ENCODE data around the gene COX6A2. TPM values are rescaled to one million over a fixed set of nuclear protein-coding genes. Genes with fewer than 3 reads are reported as not detected.

Gene COX6A2
- total and polyA plus RNA-seq, 2 donors (not counting 3 experiments of a cell fraction or from before 2014, with no cell fraction given), result not detected

DNA sequence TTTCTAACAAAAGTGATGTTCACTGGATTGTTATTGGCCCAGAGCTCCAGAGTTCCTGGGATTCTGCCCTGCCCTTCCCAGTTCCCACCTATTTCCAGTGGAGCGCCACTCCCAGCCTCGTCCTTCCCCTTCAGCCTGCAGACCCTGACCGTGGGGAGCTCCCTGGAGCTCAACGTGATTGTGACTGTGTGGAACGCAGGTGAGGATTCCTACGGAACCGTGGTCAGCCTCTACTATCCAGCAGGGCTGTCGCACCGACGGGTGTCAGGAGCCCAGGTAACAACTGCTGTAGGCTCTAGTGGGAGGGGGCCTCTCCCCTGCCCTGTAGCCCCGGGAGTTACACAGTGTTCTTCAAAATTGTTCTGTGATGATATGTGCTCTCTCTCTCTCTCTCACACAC is 11.8 kb downstream of the COX6A2 start:
- Histone ChIP-seq H3K79me2 (ENCODE audit: control insufficient read depth, insufficient read depth, low read length) (no peaks in the 10 kb centered on the region), H3K36me3 (ENCODE audit: control insufficient read depth in 2 of 2, extremely low read depth in 1 of 2, insufficient read depth in 2 of 2, low read length in 2 of 2) (no peaks in the 10 kb centered on the region), H3K9me3 (replicated peaks; ENCODE audit: control insufficient read depth, insufficient read depth, low read length) (no peaks in the 10 kb centered on the region), H3K9me1 (replicated peaks; ENCODE audit: control insufficient read depth, extremely low read depth, insufficient read depth, low read length) (no peaks in the 10 kb centered on the region), H3K9ac (replicated peaks; ENCODE audit: extremely low read depth, insufficient read depth, low read length) (no peak overlapping the region), H3K4me2 (ENCODE audit: insufficient read depth, low read length) (no peak overlapping the region), H2AFZ (ENCODE audit: low read depth, low read length) (no peak overlapping the region), H3K27me3 (ENCODE audit: control insufficient read depth in 2 of 2, insufficient read depth in 2 of 2, low read length in 2 of 2) (no peaks in the 10 kb centered on the region), H4K20me1 (replicated peaks; ENCODE audit: control insufficient read depth, extremely low read depth, insufficient read depth, low read length) (no peaks in the 10 kb centered on the region), H3K4me3 (replicated peaks in 1 of 3; ENCODE audit: insufficient read depth in 1 of 3, low read depth in 1 of 3, low read length in 3 of 3) (no peak overlapping the region), H3K27ac (ENCODE audit: insufficient read depth, low read depth, low read length) (no peak overlapping the region), H3K4me1 (ENCODE audit: control insufficient read depth, extremely low read depth, insufficient read depth, low read length) (no peaks in the 10 kb centered on the region)
- ChIA-PET CTCF (no interaction called here), POLR2A (no interaction called here)
- DNase-seq (ENCODE audit: low read depth, low spot score) (no peak), FAIRE-seq (no peak)
- dilution Hi-C loops (cut with MboI; ENCODE audit: extremely low pct_ligation_motif_present, low sequenced_read_pairs), result no loop called here
- intact Hi-C loops (cut with micrococcal nuclease), result no loop called here
- no TSS peak for BruUV-seq (replicated peaks)
- TF ChIP-seq, protein P1, sequence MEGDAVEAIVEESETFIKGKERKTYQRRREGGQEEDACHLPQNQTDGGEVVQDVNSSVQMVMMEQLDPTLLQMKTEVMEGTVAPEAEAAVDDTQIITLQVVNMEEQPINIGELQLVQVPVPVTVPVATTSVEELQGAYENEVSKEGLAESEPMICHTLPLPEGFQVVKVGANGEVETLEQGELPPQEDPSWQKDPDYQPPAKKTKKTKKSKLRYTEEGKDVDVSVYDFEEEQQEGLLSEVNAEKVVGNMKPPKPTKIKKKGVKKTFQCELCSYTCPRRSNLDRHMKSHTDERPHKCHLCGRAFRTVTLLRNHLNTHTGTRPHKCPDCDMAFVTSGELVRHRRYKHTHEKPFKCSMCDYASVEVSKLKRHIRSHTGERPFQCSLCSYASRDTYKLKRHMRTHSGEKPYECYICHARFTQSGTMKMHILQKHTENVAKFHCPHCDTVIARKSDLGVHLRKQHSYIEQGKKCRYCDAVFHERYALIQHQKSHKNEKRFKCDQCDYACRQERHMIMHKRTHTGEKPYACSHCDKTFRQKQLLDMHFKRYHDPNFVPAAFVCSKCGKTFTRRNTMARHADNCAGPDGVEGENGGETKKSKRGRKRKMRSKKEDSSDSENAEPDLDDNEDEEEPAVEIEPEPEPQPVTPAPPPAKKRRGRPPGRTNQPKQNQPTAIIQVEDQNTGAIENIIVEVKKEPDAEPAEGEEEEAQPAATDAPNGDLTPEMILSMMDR (IDR thresholded peaks at IDR 0.05; ENCODE audit: extremely low read depth in 1 of 2, insufficient read depth in 1 of 2, low read depth in 1 of 2, low read length in 2 of 2), result no peak
- TF ChIP-seq GATA2 (IDR thresholded peaks at IDR 0.05; ENCODE audit: insufficient read depth, insufficient read length, low read depth, low read length) (no peak), POLR2A (IDR thresholded peaks at IDR 0.05; ENCODE audit: low read depth, low read length) (no peak)

GRCh38 chr16:31414706-31415105 is 13.5 kb downstream of the COX6A2 start:
- H3K27me3 ChIP-seq (ENCODE audit: control insufficient read depth in 2 of 2, insufficient read depth in 2 of 2, low read length in 2 of 2), result no peaks in the 10 kb centered on the region
- no peaks in the 10 kb centered on the region for H3K4me1 ChIP-seq (ENCODE audit: control insufficient read depth, extremely low read depth, insufficient read depth, low read length)
- H3K4me2 ChIP-seq (ENCODE audit: insufficient read depth, low read length), result no peak overlapping the region
- intact Hi-C loops (cut with micrococcal nuclease) (no loop called here), dilution Hi-C loops (cut with MboI; ENCODE audit: extremely low pct_ligation_motif_present, low sequenced_read_pairs) (no loop called here)
- H3K4me3 ChIP-seq (replicated peaks in 1 of 3; ENCODE audit: insufficient read depth in 1 of 3, low read depth in 1 of 3, low read length in 3 of 3), result no peak overlapping the region
- H3K9me1 ChIP-seq (replicated peaks; ENCODE audit: control insufficient read depth, extremely low read depth, insufficient read depth, low read length), result no peaks in the 10 kb centered on the region
- CTCF ChIA-PET, result no interaction called here
- no TSS peak for BruUV-seq (replicated peaks)
- TF ChIP-seq POLR2A (IDR thresholded peaks at IDR 0.05; ENCODE audit: low read depth, low read length) (no peak), MYC (IDR thresholded peaks at IDR 0.05; ENCODE audit: low read depth, low read length) (no peak), EZH2 (IDR thresholded peaks at IDR 0.05; ENCODE audit: borderline replicate concordance, low read depth, low read length, severe bottlenecking) (no peak), POLR2AphosphoS5 (IDR thresholded peaks at IDR 0.05; ENCODE audit: insufficient read depth, low read depth, low read length) (no peak), JUN (IDR thresholded peaks at IDR 0.05; ENCODE audit: borderline replicate concordance, insufficient read depth, insufficient read length, low read depth) (no peak), FOS (IDR thresholded peaks at IDR 0.05; ENCODE audit: borderline replicate concordance, insufficient read depth, low read length) (no peak), GATA2 (IDR thresholded peaks at IDR 0.05; ENCODE audit: insufficient read depth, insufficient read length, low read depth, low read length) (no peak)
- TF ChIP-seq, protein P2, sequence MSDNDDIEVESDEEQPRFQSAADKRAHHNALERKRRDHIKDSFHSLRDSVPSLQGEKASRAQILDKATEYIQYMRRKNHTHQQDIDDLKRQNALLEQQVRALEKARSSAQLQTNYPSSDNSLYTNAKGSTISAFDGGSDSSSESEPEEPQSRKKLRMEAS (IDR thresholded peaks at IDR 0.05; ENCODE audit: insufficient read depth, insufficient read length), result no peak
- TF ChIP-seq, protein P1 (IDR thresholded peaks at IDR 0.05; ENCODE audit: extremely low read depth in 1 of 2, insufficient read depth in 1 of 2, low read depth in 1 of 2, low read length in 2 of 2), result no peak
- no peaks in the 10 kb centered on the region for H3K79me2 ChIP-seq (ENCODE audit: control insufficient read depth, insufficient read depth, low read length)
- no peak for DNase-seq (ENCODE audit: low read depth, low spot score)
- H4K20me1 ChIP-seq (replicated peaks; ENCODE audit: control insufficient read depth, extremely low read depth, insufficient read depth, low read length), result no peaks in the 10 kb centered on the region
- no peak for FAIRE-seq
- no peak overlapping the region for H2AFZ ChIP-seq (ENCODE audit: low read depth, low read length)
- no peak overlapping the region for H3K9ac ChIP-seq (replicated peaks; ENCODE audit: extremely low read depth, insufficient read depth, low read length)
- H3K36me3 ChIP-seq (ENCODE audit: control insufficient read depth in 2 of 2, extremely low read depth in 1 of 2, insufficient read depth in 2 of 2, low read length in 2 of 2), result no peaks in the 10 kb centered on the region
- no peak overlapping the region for H3K27ac ChIP-seq (ENCODE audit: insufficient read depth, low read depth, low read length)
- H3K9me3 ChIP-seq (replicated peaks; ENCODE audit: control insufficient read depth, insufficient read depth, low read length), result no peaks in the 10 kb centered on the region
- POLR2A ChIA-PET, result no interaction called here
